ENCODE data around the gene SIX2.

The SIX2 gene

GRCh38 chr2:44970846-44971450, 38.3 kb downstream of the SIX2 start:
- no peak for DNase-seq (ENCODE audit: low read depth)
- no peak overlapping the region for H3K4me3 ChIP-seq (ENCODE audit: control insufficient read depth, low read depth, low read length)
- TF ChIP-seq CTCF (IDR thresholded peaks at IDR 0.05; ENCODE audit: control insufficient read depth, insufficient read depth, low read depth, low read length, missing control alignments) = no peak

- no peak overlapping the region for H3K4me3 ChIP-seq (ENCODE audit: control insufficient read depth, low read depth, low read length)
- DNase-seq (ENCODE audit: low read depth) = no peak
- TF ChIP-seq CTCF (IDR thresholded peaks at IDR 0.05; ENCODE audit: control insufficient read depth, insufficient read depth, low read depth, low read length, missing control alignments) = no peak
Measured at GRCh38 chr2:44969936-44970335, 39.3 kb downstream of the SIX2 start.

GRCh38 chr2:44967727-44968432, 41.4 kb downstream of the SIX2 start:
- TF ChIP-seq CTCF (IDR thresholded peaks at IDR 0.05; ENCODE audit: control insufficient read depth, insufficient read depth, low read depth, low read length, missing control alignments) = no peak
- DNase-seq (ENCODE audit: low read depth) = no peak
- H3K4me3 ChIP-seq (ENCODE audit: control insufficient read depth, low read depth, low read length) = no peak overlapping the region

- no peak for TF ChIP-seq CTCF (IDR thresholded peaks at IDR 0.05; ENCODE audit: control insufficient read depth, insufficient read depth, low read depth, low read length, missing control alignments)
- DNase-seq (ENCODE audit: low read depth) = no peak
- H3K4me3 ChIP-seq (ENCODE audit: control insufficient read depth, low read depth, low read length) = no peak overlapping the region
Measured at GRCh38 chr2:44967056-44967455, 42.2 kb downstream of the SIX2 start.

- DNase-seq (ENCODE audit: low read depth) = no peak
- no peak for TF ChIP-seq CTCF (IDR thresholded peaks at IDR 0.05; ENCODE audit: control insufficient read depth, insufficient read depth, low read depth, low read length, missing control alignments)
- no peak overlapping the region for H3K4me3 ChIP-seq (ENCODE audit: control insufficient read depth, low read depth, low read length)
Measured at GRCh38 chr2:44965684-44966083, 43.6 kb downstream of the SIX2 start.

GRCh38 chr2:44964752-44965236, 44.5 kb downstream of the SIX2 start:
- no peak overlapping the region for H3K4me3 ChIP-seq (ENCODE audit: control insufficient read depth, low read depth, low read length)
- no peak for DNase-seq (ENCODE audit: low read depth)
- TF ChIP-seq CTCF (IDR thresholded peaks at IDR 0.05; ENCODE audit: control insufficient read depth, insufficient read depth, low read depth, low read length, missing control alignments) = peak; percentile 44
